Adrenal gland (tissue), 5 donors: ENCODE measurements around the gene EPHA3.

Experiments used
- POLR2A ChIP-seq, 2 donors: fragments of 450-650 bp; IDR thresholded peaks; one replicate each; pipeline ENCODE4 v1.6.1; 2017; ENCODE audit warnings: antibody characterized with exemption in 2 of 2, mild to moderate bottlenecking in 2 of 2, moderate library complexity in 1 of 2
- TF ChIP-seq, protein P1 (sequence below), 6 experiments: fragments of 450-650 bp in 4 of 6; fragments of 200-600 bp in 2 of 6; sonication (generic) in 1 of 6; IDR thresholded peaks; 1 replicate in 5 of 6; 2 replicates in 1 of 6; pipeline versions ENCODE4 v1.5.1 to v1.8.0; 2016 to 2021; ENCODE audit warnings: antibody characterized with exemption in 6 of 6, mild to moderate bottlenecking in 2 of 6, moderate library complexity in 1 of 6
- donor health status: DM: no; HTN: no; CAD: no.

DNA sequence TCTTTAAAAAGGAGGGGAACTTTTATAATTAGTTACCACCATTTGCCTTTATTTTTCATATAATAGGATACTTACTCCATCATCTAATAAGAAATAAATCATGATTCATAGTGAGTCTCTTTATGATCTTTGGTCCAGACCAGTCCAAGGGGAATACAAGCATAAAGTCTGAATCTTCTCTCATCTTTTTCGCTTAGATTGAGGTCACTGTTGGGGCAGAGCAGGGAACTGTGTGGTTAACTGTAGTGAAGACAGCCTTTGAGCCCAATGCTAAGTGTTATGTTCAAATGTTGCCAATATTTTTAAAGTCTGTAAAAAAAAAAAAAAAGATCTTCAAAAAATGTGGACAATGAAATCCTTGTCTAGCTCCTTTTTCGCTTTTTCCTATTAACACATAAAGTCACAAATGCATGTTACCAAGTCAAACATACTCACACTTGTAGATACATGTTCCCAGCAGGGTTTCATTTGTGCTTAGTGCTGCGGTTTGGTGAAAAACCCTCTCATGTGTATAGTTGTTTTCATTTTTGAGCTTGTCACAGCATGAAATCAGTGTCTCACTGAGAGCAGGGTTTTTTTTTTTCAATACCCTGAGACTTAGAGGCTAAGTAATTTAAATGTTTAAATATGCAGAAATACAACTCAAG, 72.1 kb downstream of the EPHA3 start:
- TF ChIP-seq, protein P1, sequence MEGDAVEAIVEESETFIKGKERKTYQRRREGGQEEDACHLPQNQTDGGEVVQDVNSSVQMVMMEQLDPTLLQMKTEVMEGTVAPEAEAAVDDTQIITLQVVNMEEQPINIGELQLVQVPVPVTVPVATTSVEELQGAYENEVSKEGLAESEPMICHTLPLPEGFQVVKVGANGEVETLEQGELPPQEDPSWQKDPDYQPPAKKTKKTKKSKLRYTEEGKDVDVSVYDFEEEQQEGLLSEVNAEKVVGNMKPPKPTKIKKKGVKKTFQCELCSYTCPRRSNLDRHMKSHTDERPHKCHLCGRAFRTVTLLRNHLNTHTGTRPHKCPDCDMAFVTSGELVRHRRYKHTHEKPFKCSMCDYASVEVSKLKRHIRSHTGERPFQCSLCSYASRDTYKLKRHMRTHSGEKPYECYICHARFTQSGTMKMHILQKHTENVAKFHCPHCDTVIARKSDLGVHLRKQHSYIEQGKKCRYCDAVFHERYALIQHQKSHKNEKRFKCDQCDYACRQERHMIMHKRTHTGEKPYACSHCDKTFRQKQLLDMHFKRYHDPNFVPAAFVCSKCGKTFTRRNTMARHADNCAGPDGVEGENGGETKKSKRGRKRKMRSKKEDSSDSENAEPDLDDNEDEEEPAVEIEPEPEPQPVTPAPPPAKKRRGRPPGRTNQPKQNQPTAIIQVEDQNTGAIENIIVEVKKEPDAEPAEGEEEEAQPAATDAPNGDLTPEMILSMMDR (IDR thresholded peaks at IDR 0.05): no peak
- no peak for TF ChIP-seq POLR2A (IDR thresholded peaks at IDR 0.05)
